HG03066 (cell line): ENCODE measurements around the gene SULT4A1.

Experiments
- ATAC-seq: cut with Tn5 transposase; IDR thresholded peaks from one replicate; pipeline ENCODE4 v1.9.1; 2021; ENCODE audit warnings: low read depth; ENCODE audit not compliant: unreplicated experiment

The SULT4A1 gene

DNA sequence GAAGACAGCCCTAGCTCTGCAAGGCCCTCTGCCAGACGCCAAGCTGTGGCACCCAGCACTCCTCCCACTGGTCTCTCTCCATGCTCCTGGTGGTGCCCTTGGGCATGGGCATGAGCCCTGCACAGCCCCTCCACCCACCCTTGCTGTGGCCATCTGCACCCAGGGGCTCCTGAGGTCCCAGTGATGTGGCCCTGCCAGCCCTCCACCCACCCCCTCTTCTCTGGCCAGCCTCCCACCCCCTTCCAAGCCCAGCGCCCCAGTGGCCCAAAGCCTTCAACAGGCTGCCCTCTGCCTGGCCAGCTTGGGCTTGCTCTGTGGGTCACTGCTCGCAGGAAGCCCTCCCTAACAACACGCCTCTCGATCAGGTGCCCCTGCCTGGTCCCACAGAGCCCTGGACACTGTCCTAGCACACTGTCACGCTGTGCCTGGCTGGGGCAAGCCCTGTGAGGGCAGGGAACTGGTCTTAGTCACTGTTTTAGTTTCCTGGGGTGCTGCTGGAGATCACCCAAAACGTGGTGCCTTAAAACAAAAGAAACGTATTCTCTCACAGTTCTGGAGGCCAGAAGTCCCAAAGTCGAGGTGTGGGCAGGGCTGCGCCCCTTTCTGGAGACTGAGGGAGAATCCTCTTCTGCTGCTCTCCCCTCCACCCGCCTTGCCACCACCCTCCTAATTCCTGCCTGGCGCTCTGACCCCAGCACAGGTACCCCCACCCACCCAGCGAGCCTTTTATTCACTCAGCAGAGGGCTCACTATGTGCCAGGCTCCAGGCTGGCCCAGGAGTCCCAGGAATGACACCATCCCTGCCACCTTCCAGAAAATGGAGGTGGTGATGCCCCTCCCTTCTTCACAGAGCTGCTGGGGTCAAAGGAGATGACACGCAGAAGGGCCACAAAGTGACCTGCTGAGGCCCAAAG lies 14.7 kb downstream of the SULT4A1 start:
- no peak for ATAC-seq

DNA sequence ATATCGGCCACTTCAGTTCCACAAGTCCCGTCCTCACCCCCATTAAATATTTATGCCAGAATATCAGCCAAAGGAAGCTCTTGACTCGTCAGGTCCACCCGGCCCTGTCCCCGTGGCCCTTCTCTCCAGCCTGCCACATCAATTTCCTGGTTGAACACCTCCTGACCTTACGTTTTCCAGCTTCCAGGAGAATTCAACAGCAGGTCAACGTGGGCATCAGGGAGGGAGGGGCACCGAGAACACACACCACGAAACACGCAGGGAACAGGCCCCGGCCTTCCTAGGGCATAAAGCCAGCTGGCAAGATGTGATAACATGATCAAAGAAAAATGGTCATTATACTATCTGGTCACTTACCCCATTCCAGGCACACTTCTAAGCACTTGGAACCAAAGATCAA lies 15.3 kb downstream of the SULT4A1 start:
- no peak for ATAC-seq

- no peak for ATAC-seq
These were observed 16.3 kb downstream of the SULT4A1 start for GRCh38 chr22:43845981-43846380.

DNA sequence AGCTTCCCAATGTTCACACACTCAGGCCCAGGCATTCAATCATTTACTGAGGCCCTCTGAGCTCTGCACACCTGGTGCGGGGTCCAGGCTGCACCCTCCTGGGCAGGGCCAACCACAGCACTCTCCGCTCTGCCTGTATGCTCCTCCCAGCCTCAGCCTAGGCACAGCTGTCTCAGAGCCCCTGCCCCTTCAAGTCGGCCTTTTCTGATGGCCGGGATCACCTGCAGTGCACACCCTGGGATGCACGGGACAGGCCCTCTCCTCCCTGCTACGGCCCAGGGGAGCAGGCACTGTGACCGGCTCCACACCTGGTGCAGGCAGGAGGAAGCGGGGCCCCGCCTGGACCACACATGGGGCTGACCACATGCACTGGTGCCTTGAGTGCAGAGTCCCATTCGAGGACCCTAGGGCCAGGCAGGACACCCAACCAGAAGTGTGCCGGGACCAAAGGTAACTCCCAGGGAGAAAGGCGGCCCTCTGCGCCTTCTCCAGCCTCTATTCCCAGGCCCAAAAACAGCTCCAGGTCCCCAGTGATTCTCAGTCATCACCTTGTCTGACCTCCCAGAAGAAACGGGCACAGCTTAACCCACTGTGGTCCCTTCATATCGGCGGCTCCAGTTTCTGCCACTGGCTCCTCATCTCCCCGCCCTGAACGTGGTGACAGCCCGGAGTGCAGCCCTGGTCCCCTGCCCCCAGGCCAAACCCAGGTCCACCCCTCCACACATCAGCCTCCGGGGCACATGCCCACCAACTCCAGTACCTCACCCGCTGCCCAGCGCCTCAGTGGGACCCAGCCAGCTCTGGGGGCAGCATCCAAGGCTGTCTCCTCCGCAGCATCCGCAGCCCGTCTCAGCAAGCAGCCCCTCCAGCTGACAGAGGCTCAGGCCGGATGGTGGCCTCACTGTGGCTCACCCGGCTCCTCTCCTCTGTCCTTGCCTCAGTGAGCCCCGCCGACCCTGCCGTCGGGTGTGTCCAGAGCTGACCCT lies 17.5 kb downstream of the SULT4A1 start:
- no peak for ATAC-seq

- no peak for ATAC-seq
These were observed 18.4 kb downstream of the SULT4A1 start for GRCh38 chr22:43843783-43844530.

DNA sequence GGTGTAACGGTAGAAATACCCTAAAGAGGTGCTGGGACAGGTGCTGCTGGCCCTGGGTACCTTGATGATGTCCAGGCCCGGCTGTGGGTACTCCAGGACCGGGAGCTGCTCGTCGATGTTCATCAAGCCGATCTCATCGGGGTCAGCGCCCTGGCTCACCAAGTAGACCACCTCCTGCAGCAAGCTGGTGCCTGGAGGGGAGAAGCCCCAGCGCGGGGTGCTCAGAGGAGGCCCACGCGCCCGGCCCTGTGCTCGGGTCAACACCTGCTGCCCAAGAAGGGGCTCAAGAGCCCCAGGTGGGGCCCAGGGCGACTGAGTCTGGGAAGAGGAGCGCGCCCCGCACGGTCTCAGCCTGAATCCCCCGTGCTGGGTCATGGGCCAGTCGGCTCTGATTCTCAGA lies 20.6 kb downstream of the SULT4A1 start:
- no peak for ATAC-seq

- ATAC-seq: no peak
These were observed 21.5 kb downstream of the SULT4A1 start for GRCh38 chr22:43840851-43841250.

DNA sequence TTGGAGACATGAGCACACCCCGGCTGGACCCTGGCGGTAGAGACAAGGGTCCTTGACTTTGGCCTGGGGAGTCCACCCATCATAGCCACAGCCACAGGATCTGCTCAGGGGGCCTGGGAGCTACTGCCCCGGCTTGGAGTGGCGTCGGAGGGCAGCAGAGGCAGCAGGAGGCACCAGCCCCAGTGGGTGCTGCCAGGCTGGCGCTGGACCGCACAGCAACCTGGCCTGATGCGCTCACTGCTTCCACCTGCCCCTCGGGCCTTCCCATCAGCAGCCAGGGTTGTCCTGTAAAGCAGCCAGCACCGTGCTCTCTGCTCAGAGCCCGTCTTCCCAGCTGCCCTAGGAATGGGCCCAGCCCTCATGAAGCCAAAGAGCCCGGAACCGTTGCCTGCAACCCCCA lies 21.9 kb downstream of the SULT4A1 start:
- no peak for ATAC-seq

DNA sequence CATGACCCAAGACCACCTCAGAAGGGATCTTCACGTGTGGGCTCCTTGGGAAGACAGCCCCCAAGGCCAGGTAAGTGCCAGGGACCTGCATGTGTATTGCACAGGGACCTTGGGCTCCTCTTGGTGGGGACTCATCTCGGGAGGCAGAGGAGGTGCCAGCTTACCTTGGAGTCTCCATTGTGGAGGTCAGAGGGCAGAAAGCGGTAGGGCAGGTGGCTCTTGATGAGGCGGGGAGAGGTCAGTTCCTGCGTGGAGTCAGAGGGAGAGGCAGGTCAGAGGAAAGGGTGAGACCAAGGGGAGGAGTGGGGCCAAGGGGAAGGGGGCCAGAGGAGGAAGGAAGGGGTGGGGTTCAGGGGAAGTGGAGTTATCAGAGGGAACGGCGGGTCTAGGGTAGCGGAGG lies 22.5 kb downstream of the SULT4A1 start:
- ATAC-seq: no peak

- no peak for ATAC-seq
These were observed 23.6 kb downstream of the SULT4A1 start for GRCh38 chr22:43838571-43839307.

- no peak for ATAC-seq
These were observed 24.2 kb downstream of the SULT4A1 start for GRCh38 chr22:43838161-43838560.

GRCh38 chr22:43837666-43838065 lies 24.6 kb downstream of the SULT4A1 start:
- no peak for ATAC-seq

- ATAC-seq: no peak
These were observed 26.6 kb downstream of the SULT4A1 start for GRCh38 chr22:43835736-43836135.

- no peak for ATAC-seq
These were observed 27.1 kb downstream of the SULT4A1 start for GRCh38 chr22:43835166-43835565.

DNA sequence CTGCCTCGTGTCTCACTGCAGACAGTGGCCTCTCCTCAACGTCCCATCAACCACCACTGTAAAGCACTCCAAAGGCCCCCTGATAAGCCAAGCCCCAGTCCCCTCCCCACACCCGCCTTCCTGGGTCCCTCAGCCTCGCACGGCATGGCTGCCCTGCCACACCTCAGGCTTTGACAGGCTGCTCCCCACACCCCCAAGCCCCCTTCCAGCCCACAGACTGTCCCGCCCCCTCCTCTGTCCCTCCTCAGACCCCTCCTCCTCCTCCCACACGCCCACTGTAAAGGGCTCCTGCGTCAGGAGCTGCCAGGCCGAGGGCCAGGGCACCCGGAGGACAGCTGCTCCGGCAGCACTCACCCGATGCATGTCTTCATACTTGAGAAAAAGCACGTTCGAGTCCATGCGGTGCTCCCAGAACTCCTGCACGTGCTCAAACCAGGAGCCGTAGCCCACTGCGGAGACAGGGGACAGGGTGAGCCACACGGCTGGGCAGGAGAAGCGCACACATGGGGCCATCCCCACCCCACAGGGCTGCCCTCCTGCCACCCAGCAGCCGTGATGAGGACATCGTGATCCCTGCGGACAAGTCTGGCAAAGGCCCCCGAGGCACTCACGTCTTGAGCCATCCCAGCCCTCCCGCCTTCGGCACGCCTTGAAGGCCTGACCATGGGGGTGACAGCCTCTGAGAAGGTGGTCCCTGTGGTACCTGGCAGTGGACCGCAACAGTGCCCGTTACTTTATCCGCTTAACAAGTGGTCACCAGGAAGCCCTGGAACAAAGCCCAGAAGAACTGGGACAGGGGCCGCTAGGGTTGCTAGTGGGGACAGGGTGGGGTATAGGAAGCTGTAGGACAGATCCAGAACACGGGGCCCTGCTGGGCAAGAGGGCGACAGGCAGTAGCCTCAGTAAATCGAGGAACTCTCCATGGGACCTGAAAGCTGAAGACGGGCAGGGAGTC lies 28.8 kb downstream of the SULT4A1 start:
- ATAC-seq: no peak

- no peak for ATAC-seq
These were observed 29.7 kb downstream of the SULT4A1 start for GRCh38 chr22:43832393-43833265.

GRCh38 chr22:43831561-43832392 lies 30.5 kb downstream of the SULT4A1 start:
- ATAC-seq: no peak
